Mucosa of gallbladder (tissue), 1 donor: Measurements from ENCODE around the gene SEPTIN3. TPM values are rescaled to one million over a fixed set of nuclear protein-coding genes. Genes with fewer than 3 reads are reported as not detected.
A peak's percentile ranks its signal among the peaks of the same experiment; 100 is the strongest.

Source experiments
- DNase-seq: peaks from one replicate; pipeline ENCODE4 v3.0.0-alpha.2; 2020; ENCODE audit warnings: low spot score
- total RNA-seq: library from RNA; stranded (reverse); gene quantifications from one replicate; pipeline ENCODE4 v1.2.1, GENCODE V29; 2021
- donor health status: DM: no; HTN: no; CAD: no.

Gene SEPTIN3
- total RNA-seq, 1 donor from 2014 or later = 0.60 TPM

- peak; percentile 45 for DNase-seq
Measured at GRCh38 chr22:41976070-41976901, 7.0 kb downstream of the SEPTIN3 start.

DNA sequence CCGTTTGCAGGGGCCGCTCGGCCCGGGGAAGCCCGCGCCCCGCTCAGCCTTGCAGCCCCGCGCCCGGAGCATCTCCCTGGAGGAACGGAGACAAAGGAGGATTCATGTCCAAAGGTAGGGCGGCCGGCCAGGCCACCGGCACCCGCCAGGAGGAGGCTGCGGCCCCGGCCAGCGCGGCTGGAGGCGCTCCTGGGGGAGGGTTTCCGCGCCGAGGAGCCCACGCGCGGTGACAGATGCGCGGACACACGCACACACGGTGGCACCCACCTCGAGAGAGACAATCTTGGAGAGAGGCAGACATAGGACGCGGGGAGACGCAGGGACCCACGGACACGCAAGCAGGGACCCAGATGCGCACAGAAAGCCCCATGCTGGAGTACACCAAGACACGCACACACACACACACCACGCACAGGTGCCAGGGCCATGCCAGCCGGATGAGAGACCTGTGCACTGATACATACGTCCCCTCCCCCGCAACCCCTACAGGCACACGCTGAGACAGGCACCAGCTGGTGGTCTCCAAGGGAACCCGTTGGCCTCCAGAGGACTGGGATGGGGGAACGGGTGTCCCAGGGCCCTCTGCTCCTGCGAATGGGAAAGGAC, 7.8 kb downstream of the SEPTIN3 start:
- no peak for DNase-seq

- DNase-seq = no peak
Measured at GRCh38 chr22:41978732-41979131, 9.5 kb downstream of the SEPTIN3 start.

DNA sequence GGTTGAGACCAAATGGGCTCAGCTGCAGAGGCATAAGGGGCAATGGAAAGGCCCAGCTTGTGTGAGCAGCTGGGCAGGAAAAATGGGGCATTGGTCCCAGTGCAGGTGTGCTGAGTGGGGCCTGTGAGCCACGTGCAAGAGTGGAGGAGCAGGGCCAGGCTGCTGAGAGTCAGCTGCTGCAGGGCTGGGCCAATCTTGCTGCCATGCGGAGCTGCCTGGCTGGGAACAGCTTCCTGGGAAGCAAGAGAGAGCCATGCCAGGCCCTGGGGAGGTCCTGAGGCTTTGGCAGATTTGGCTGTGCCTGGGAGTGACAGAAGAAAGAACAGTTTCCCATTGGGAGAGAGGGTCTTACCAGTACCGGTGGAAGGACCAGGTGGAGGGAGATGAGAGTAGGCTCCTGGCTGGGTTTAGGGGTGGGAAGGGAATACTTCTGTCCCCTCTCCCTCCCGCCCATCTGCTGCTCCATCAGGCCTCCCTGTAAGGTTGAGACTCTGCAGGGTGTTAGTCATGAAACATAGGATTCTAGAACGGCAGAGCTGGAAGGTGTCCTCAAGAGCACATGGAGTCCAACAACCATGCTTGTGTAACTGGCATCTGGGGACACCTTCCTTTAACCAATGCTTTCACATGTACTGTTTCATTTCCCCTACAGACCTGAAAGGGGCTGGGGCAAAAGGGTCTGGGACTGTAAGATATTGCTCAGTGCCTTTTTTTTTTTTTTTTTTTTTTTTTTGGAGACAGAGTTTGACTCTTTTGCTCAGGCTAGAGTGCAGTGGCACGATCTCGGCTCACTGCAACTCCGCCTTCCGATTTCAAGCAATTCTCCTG, 10.4 kb downstream of the SEPTIN3 start:
- DNase-seq = no peak

DNA sequence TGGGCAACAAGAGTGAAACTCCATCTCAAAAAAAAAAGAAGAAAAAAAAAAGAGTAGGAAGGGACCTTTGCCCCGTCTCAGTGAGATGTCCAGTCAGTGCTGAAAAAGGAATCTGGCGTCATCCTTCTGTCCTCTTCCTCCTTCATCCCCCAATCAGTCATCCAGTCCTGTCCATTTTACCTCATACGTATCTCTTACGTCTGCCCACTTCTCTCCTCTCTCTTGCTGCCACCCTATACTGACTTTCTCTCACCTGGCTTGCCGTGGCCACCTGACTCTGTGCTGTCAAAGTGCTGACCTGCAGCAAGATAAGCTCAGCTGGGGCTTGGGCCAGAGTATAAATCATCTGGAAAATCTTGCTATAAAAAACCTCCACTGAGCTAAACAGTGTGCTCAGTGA, 13.6 kb downstream of the SEPTIN3 start:
- DNase-seq = no peak

DNA sequence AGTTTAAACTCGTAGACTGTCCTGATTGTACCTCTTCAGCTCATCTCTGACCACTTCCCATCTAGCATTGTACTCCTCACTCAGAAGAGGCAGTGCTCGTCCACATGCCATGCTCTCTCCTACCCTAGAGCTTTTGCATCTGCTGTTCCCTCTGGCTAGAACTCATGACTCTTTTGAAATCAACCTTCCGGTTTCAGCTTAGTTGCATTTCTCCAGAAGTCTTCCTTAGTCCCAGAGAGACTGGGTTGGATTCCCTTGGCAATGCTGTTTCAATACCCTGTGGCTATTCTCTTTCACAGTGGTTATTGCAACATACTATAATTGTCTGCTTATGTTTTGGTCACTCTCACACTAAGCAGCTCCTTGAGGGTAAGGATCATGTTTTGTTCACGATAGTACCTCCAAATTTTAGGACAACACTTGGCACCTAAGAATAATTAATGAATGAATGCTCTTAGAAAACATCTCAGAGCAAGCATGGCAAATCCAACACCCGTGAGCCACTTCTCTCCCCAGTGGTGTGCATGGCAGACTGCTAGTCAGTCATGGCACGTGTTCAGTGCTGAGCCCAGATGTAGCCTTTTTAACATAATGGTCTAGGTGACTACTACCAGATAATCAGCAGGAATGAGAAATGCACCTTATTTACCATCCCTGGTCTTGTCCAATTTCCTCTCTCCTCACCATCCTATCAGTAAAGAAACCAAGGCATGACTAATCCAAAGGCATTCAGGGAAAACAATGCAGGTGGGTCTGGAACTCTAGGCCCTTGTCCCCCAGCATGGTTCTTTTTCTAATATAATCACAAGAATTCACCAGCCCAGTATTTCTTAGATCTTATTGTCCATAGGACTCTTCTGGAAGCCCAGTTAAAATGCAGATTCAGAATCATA, 14.5 kb downstream of the SEPTIN3 start:
- no peak for DNase-seq

GRCh38 chr22:41987276-41987675, 18.0 kb downstream of the SEPTIN3 start:
- DNase-seq = no peak

GRCh38 chr22:41989246-41989645, 20.0 kb downstream of the SEPTIN3 start:
- DNase-seq = no peak

DNA sequence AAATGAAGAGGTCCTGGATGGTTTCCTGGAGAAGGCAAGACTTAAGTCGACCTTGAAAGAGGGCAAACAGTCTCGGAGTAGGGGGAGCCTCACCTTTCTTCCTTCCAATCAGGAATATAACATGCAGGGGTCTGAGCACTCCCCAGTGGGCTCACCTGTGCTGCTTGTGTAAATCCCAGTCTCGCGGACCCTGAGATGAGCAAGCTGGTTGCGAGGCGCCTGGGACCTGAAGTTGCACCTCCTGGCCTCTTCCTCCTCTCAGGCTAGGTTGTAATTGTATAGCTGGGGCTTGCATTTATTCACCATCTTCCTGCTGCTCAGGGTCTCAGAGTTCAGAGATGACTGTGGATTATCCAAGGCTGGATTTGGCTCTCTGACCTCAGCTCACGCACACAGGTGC, 21.9 kb downstream of the SEPTIN3 start:
- no peak for DNase-seq

GRCh38 chr22:41992496-41992895, 23.3 kb downstream of the SEPTIN3 start:
- no peak for DNase-seq

GRCh38 chr22:41995211-41995610, 26.0 kb downstream of the SEPTIN3 start:
- no peak for DNase-seq

- DNase-seq = no peak
Measured at GRCh38 chr22:41996826-41997225, 27.6 kb downstream of the SEPTIN3 start.

DNA sequence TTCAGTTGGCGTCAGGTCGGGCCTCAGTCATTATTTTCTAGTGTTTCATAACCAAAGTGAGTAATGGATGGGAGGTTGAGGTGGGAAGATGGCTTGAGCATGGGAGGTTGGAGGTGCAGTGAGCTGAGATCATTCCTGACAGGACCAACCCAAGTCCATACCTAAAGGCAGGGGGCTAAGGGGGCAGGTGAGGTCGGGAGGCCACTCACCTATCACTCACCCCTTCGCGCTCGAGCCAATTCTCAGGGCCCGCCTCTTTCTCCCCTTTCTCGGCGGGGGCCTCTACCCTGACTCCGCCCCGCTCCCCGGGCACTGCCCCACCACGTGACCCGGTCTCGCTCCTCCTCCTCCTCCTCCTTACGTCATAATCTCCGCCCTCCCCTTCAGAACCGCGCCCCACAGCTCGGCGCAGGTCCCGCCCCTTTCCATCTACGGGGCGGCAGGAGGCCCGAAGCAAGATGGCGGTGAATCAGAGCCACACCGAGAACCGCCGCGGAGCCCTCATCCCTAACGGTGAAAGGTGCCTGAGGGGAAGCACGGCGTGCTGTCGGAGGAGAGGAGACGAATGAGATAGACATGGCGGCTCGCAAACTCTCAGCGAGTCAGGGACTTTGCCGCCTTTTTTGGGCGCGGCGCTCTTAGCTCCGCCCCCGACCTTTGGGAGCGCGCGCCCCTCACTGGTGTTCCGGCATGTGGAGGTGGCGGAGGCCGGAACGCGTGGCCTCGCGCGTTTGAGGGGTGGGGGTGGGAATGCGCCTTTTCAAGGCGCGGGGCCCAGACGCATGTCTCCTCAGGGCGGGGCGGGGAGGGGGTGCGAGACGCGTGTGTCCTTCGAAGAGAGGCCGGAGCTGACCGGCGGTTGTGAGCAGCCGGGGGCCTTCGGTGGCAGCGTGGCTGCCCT, 29.4 kb downstream of the SEPTIN3 start, which contains the start of gene WBP2NL:
Gene WBP2NL, plus strand, starts transcription at position 428 of the 901 bp plus-strand sequence. Its CDS starts 31 bp downstream, at position 459.
- peak; percentile 92 for DNase-seq

- no peak for DNase-seq
Measured at GRCh38 chr22:42000466-42000865, 31.2 kb downstream of the SEPTIN3 start.

GRCh38 chr22:42001121-42001520, 31.9 kb downstream of the SEPTIN3 start:
- no peak for DNase-seq

DNA sequence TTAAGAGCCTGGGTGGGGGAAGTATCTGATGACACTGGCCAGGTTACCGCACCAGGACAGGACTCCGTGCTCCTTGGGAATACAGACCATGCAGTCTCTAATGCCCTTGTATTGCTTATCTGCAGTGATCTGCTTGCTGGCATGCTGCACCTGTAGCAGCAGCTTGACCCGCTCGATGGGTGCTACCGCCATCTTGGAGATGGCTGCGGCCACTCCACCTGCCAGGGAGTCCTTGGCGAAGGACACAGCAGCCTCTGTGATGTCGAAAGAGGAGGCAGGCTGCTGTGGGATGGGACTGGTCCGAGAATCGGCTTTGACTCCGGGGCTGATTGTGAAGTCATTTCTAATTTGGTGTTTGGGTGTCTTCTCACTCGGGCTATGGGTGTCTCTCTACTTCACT, 32.5 kb downstream of the SEPTIN3 start:
- DNase-seq = no peak

DNA sequence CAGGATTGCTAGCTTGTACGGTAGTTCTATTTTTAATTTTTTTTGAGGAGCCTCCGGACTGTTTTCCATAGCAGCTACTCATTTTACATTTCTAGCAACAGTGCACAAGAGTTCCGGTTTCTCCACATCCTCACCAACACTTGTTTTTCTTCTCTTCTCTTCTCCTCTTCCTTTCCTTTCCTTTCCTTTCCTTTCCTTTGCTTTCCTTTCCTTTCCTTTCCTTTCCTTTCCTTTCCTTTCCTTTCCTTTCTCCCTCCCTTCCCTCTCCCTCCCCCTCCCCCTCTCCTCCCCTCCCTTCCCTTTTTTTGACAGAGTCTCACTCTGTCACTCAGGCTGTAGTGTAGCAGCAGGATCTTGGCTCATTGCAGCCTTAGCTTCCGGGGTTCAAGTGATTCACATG, 38.7 kb downstream of the SEPTIN3 start:
- no peak for DNase-seq

GRCh38 chr22:42010778-42011177, 41.5 kb downstream of the SEPTIN3 start:
- no peak for DNase-seq

GRCh38 chr22:42013385-42013784, 44.1 kb downstream of the SEPTIN3 start:
- no peak for DNase-seq

DNA sequence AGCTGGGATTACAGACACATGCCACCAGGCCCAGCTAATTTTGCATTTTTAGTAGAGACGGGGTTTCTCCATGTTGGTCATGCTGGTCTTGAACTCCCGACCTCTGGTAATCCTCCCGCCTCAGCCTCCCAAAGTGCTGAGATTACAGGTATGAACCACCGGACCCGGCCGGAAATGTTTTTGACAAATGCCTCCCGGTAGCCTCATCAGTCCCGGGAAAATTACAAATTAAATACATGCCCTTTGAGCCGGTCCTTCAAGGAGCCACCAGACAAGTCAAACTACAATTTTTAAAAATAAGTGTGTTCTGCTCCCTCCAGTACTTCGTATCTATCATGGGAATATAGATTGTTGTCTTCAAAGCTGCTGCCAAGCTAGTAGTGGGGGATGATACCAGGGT, 46.9 kb downstream of the SEPTIN3 start:
- no peak for DNase-seq
